MM.1S (cell line): ENCODE data around the gene OLFML2A.

Source experiments
- DNase-seq: peaks from one replicate; pipeline ENCODE4 v3.0.0-alpha.2; 2015
- H2AFZ ChIP-seq: fragments of 300-600 bp; sonication (generic); 2 replicates; pipeline ENCODE4 v1.6.0; 2016; ENCODE audit warnings: antibody characterized with exemption, low read length
- H3F3A ChIP-seq: fragments of 300-600 bp; sonication (generic); 2 replicates; pipeline ENCODE4 v1.6.1; 2016; ENCODE audit warnings: mild to moderate bottlenecking, antibody characterized with exemption, low read length, moderate library complexity, mixed read lengths; ENCODE audit not compliant: insufficient read depth
- H3K27ac ChIP-seq: fragments of 300-600 bp; sonication (generic); 2 replicates; pipeline ENCODE4 v1.5.1; 2016; ENCODE audit warnings: mild to moderate bottlenecking, low read length
- H3K27me3 ChIP-seq: fragments of 300-600 bp; sonication (generic); replicated peaks from 2 replicates; pipeline ENCODE4 v1.6.0; 2016; ENCODE audit warnings: low read length; ENCODE audit not compliant: insufficient read depth
- H3K36me3 ChIP-seq: fragments of 300-600 bp; sonication (generic); replicated peaks from 2 replicates; pipeline ENCODE4 v1.6.1; 2016; ENCODE audit warnings: mild to moderate bottlenecking, low read length, mixed read lengths; ENCODE audit not compliant: insufficient read depth
- H3K4me1 ChIP-seq: fragments of 300-600 bp; sonication (generic); 2 replicates; pipeline ENCODE4 v1.6.1; 2016; ENCODE audit warnings: low read length, mixed read lengths
- H3K4me2 ChIP-seq: fragments of 300-600 bp; sonication (generic); 2 replicates; pipeline ENCODE4 v1.6.0; 2016; ENCODE audit warnings: low read depth, low read length
- H3K4me3 ChIP-seq: fragments of 300-600 bp; sonication (generic); 2 replicates; pipeline ENCODE4 v1.5.1; 2016; ENCODE audit warnings: low read length, mixed read lengths
- H3K79me2 ChIP-seq: fragments of 300-600 bp; sonication (generic); 2 replicates; pipeline ENCODE4 v1.6.1; 2016; ENCODE audit warnings: mixed run types, low read length, mixed read lengths
- H3K9ac ChIP-seq: fragments of 300-600 bp; sonication (generic); 2 replicates; pipeline ENCODE4 v1.6.1; 2016; ENCODE audit warnings: low read length, mixed read lengths
- H3K9me2 ChIP-seq: fragments of 300-600 bp; sonication (generic); replicated peaks from 2 replicates; pipeline ENCODE4 v1.6.1; 2016; ENCODE audit warnings: mild to moderate bottlenecking, low read length, mixed read lengths; ENCODE audit not compliant: insufficient read depth
- H3K9me3 ChIP-seq: fragments of 300-600 bp; sonication (generic); replicated peaks from 2 replicates; pipeline ENCODE4 v1.6.1; 2016; ENCODE audit warnings: mild to moderate bottlenecking, low read length, mixed read lengths; ENCODE audit not compliant: insufficient read depth
- H4K20me1 ChIP-seq: fragments of 300-600 bp; sonication (generic); 2 replicates; pipeline ENCODE4 v1.6.1; 2016; ENCODE audit warnings: mild to moderate bottlenecking, low read length, moderate library complexity, mixed read lengths; ENCODE audit not compliant: insufficient read depth
- CTCF ChIP-seq: fragments of 300-600 bp; sonication (generic); IDR thresholded peaks from 2 replicates; pipeline ENCODE4 v1.5.1; 2016; ENCODE audit warnings: antibody characterized with exemption, low read length, mixed read lengths
- EZH2 ChIP-seq: fragments of 300-600 bp; sonication (generic); optimal IDR thresholded peaks from 2 replicates; pipeline ENCODE3; 2017; ENCODE audit warnings: low read depth, mild to moderate bottlenecking, antibody characterized with exemption, low read length, mixed read lengths
- EZH2phosphoT487 ChIP-seq: fragments of 300-600 bp; sonication (generic); IDR thresholded peaks from 2 replicates; pipeline ENCODE4 v1.6.1; 2018; ENCODE audit warnings: antibody characterized with exemption, low read length

The OLFML2A gene

DNA sequence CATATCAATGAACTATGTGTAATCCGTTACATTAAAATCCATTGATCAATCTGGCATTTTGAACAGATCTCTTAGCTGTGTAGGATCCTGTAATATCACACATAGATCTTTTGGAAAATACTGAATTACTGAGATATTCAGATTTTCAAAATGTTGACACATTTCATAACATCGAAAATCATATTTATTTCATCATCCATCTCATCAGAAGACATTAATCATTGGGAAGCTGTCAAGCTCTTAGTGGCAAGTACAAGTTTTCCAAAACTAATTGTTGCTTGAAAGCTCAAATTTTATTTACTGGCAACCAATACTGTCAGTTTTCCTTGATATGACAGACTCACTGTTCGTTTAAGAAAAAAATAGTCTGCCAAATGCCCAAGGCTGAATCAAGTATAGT lies 14.3 kb upstream of the OLFML2A start:
- no peaks in the 10 kb centered on the region for H3K27me3 ChIP-seq
- H3K4me3 ChIP-seq = no peak overlapping the region
- TF ChIP-seq CTCF = no peak
- TF ChIP-seq EZH2phosphoT487 = no peak
- TF ChIP-seq EZH2 = no peak
- H3K9me3 ChIP-seq = no peaks in the 10 kb centered on the region
- no peak overlapping the region for H3K4me2 ChIP-seq
- H3K36me3 ChIP-seq = no peaks in the 10 kb centered on the region
- H3F3A ChIP-seq = no peaks in the 10 kb centered on the region
- H3K9ac ChIP-seq = no peak overlapping the region
- H4K20me1 ChIP-seq = no peaks in the 10 kb centered on the region
- DNase-seq = no peak
- no peaks in the 10 kb centered on the region for H3K4me1 ChIP-seq
- peaks cover 3% of the 10 kb centered on the region; the same call in 1 of the 2 replicates for H3K79me2 ChIP-seq
- H3K27ac ChIP-seq = no peak overlapping the region
- H3K9me2 ChIP-seq = no peaks in the 10 kb centered on the region
- no peak overlapping the region for H2AFZ ChIP-seq

GRCh38 chr9:124764774-124765438 lies 12.0 kb upstream of the OLFML2A start:
- H3K4me1 ChIP-seq = 0 out of 2 replicates have a peak, but pooled peaks cover 5% of the 10 kb centered on the region
- no peaks in the 10 kb centered on the region for H4K20me1 ChIP-seq
- no peaks in the 10 kb centered on the region for H3K9me2 ChIP-seq
- peak; percentile 40 for DNase-seq
- peaks cover 8% of the 10 kb centered on the region; the same call in 1 of the 2 replicates for H3F3A ChIP-seq
- no peak overlapping the region for H2AFZ ChIP-seq
- no peak overlapping the region for H3K4me3 ChIP-seq
- H3K4me2 ChIP-seq = no peak overlapping the region
- peaks cover 11% of the 10 kb centered on the region for H3K79me2 ChIP-seq
- no peaks in the 10 kb centered on the region for H3K36me3 ChIP-seq
- no peaks in the 10 kb centered on the region for H3K9me3 ChIP-seq
- H3K27ac ChIP-seq = no peak overlapping the region
- no peak overlapping the region for H3K9ac ChIP-seq
- TF ChIP-seq CTCF = peak; percentile 43
- no peak for TF ChIP-seq EZH2
- H3K27me3 ChIP-seq = no peaks in the 10 kb centered on the region

GRCh38 chr9:124765439-124765835 lies 11.5 kb upstream of the OLFML2A start:
- no peaks in the 10 kb centered on the region for H3K36me3 ChIP-seq
- H3K4me2 ChIP-seq = no peak overlapping the region
- no peak overlapping the region for H2AFZ ChIP-seq
- no peaks in the 10 kb centered on the region for H3K9me3 ChIP-seq
- peaks cover 11% of the 10 kb centered on the region for H3K79me2 ChIP-seq
- no peaks in the 10 kb centered on the region for H4K20me1 ChIP-seq
- peaks cover 12% of the 10 kb centered on the region; the same call in 1 of the 2 replicates for H3F3A ChIP-seq
- no peaks in the 10 kb centered on the region for H3K9me2 ChIP-seq
- DNase-seq = no peak
- no peaks in the 10 kb centered on the region for H3K27me3 ChIP-seq
- TF ChIP-seq CTCF (no peak), EZH2phosphoT487 (no peak), EZH2 (no peak)
- H3K4me1 ChIP-seq = 0 out of 2 replicates have a peak, but pooled peaks cover 5% of the 10 kb centered on the region
- H3K27ac ChIP-seq = no peak overlapping the region
- H3K4me3 ChIP-seq = no peak overlapping the region
- no peak overlapping the region for H3K9ac ChIP-seq
